ENCODE results near the gene ONECUT1.

ONECUT1 gene

GRCh38 chr15:52789008-52789600 is 1.0 kb downstream of the ONECUT1 start:
- TF ChIP-seq GATA2 (IDR thresholded peaks at IDR 0.05; ENCODE audit: low read depth, low read length) = no peak
- no peak for TF ChIP-seq GATA3 (IDR thresholded peaks at IDR 0.05; ENCODE audit: low read depth, low read length)

DNA sequence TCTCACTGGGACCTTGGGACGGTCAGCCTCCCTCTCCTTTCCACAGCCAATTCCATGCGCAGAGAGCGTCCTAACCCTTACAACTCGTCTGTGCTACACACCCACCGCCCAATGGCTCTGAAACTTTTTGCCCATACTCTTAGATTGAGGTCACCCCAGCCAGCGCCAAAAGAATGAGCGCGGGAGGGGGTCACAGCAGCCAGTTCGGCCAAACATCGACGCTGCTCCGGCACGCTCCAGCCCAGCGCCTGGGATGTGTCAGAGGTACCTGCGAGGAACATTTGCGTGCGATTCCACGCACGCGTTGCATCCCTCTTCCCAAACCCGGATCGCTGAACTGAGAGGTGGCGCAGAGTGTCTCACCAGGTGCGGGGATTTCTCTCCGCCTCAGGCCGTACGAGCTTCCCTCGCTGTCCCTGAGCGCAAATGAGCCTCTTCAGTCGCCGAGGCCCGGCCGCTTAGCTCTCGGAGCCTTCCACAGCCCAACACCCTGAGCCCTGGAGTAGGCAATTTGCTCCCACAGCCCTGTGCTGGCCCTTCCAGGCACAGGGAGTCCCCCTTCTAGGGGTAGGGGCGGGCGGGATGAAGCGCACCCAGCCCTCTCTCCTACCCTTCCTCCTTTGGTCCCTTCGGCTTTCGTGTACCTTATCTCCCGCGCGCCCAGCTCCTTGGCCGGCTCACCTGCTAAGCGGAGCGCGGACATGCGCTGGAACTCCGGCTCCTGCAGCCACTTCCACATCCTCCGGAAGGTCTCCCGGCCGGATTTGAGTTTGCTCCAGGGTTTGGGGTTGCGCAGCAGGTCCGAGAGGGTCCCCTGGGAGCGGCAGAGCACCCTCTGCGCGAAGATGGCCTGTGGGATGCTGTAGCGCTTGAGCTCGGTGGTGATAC is 1.8 kb downstream of the ONECUT1 start:
- no peak for TF ChIP-seq GATA2 (IDR thresholded peaks at IDR 0.05; ENCODE audit: low read depth, low read length)
- no peak for TF ChIP-seq GATA3 (IDR thresholded peaks at IDR 0.05; ENCODE audit: low read depth, low read length)

- TF ChIP-seq GATA2 (IDR thresholded peaks at IDR 0.05; ENCODE audit: low read depth, low read length) (no peak), GATA3 (IDR thresholded peaks at IDR 0.05; ENCODE audit: low read depth, low read length) (no peak)
These were observed 2.5 kb downstream of the ONECUT1 start for GRCh38 chr15:52787549-52788098.

- no peak for TF ChIP-seq GATA2 (IDR thresholded peaks at IDR 0.05; ENCODE audit: low read depth, low read length)
These were observed 3.0 kb downstream of the ONECUT1 start for GRCh38 chr15:52787123-52787503.

DNA sequence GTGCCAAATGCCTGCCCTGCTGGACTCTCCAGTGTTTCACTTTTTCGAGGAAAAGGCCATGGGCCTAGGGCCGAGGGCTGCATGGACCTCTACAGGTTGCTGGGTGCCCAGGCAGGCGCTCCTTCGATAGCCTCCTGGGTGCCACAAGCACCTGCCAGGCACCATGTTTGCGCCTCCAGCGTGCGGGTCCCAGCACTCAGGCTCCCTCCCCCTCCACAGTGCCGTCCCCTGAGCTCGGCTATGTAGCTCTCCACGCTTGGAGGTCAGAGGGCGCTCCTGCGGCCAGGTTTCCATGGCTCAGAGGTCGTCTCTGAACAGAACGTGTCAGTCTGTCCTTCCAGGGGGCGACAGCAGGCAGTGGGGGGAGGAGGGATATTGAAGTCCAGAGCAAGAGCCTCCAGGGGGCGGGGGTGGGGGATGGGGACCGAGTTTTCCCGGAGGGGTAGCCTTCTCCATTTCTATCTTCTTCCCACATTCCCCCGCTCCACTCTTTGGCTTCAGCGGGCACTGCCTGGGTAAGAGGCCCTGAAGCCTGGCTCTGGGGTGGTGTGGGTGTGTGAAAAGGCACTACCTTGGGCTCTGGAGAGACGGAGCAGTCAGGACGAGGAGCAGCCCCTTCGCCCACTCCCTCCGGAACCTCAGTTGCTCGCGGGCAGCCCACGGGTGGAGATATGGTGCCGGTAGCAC is 3.6 kb downstream of the ONECUT1 start:
- TF ChIP-seq GATA2 (IDR thresholded peaks at IDR 0.05; ENCODE audit: low read depth, low read length) = no peak
- no peak for TF ChIP-seq GATA3 (IDR thresholded peaks at IDR 0.05; ENCODE audit: low read depth, low read length)

DNA sequence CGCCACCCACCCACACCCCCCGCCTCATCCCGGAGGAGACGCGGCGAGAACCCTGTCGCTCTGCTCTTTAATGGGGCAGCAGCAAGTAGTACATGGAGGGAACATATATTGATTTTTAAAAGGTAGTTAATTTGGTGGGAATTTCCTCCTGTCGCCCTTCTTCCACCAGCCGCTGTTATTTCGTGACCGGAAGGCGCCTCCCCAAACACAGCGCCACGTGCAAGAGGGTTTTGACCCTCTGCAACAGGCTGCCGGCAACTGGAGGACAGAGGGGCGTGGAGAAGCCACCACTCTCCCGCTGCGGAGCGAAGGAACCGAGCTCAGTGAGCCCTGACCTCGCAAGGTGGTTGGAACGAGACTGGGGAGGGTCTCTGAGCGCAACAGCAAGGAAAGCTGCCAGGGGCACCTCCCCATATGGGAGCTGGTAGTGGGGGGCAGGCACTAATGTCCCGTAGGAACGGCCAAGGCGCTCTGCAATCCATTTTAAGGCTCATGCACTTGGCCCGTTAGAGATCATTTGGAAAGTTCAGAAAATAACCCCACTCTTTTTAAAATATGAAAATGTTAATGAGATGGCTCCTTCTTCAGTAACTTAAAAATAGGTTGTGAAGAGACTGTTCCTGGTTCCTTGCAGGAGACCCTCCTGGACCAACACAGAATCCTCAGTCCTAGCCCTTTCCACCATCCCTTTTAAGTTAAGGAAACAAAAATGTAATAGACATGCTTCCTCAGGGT is 4.3 kb downstream of the ONECUT1 start:
- TF ChIP-seq GATA2 (IDR thresholded peaks at IDR 0.05; ENCODE audit: low read depth, low read length) (no peak), GATA3 (IDR thresholded peaks at IDR 0.05; ENCODE audit: low read depth, low read length) (no peak)

DNA sequence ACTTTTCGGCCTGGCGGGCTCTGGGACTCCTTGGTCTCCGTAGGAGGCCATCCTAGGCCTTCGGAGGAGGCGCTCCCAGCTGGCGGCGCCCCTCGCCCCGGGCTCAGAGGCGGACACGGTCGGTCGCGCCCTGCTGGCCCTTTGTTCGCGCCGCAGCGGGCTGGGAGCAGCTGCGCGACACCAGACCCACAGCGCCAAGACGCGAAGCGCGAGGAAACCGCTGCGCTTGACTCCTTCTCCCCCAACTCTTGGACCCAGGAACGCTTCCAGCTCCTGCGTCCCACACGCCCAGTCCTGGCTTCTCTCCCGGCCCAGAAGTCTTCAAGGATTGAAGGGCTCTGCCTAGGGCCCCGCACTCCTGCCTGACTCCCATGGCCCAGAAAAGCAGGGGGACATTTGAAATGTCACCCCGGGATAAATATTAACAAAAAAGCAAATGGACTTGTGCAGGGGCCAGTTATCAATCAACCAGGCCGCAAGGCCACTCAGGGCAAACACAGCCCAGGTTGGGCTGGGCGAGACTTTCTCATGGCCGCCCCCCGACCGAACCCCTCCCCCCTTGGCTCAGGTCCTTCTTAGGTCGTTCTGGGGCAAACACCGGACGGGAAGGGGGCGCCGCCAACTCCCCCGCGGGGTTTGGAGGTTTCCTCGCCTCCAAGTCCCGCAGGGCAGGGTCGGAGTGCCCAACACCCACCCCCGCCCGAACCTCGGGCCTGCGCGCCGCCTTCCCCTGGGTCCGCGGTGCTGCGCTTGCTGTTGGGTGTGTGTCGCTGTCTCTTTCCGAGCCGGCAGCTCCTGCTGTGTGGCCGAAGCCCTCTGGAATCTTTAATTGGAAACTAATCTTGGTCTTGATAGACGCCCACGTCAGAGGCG is 5.1 kb downstream of the ONECUT1 start:
- no peak for TF ChIP-seq GATA3 (IDR thresholded peaks at IDR 0.05; ENCODE audit: low read depth, low read length)
- no peak for TF ChIP-seq GATA2 (IDR thresholded peaks at IDR 0.05; ENCODE audit: low read depth, low read length)

DNA sequence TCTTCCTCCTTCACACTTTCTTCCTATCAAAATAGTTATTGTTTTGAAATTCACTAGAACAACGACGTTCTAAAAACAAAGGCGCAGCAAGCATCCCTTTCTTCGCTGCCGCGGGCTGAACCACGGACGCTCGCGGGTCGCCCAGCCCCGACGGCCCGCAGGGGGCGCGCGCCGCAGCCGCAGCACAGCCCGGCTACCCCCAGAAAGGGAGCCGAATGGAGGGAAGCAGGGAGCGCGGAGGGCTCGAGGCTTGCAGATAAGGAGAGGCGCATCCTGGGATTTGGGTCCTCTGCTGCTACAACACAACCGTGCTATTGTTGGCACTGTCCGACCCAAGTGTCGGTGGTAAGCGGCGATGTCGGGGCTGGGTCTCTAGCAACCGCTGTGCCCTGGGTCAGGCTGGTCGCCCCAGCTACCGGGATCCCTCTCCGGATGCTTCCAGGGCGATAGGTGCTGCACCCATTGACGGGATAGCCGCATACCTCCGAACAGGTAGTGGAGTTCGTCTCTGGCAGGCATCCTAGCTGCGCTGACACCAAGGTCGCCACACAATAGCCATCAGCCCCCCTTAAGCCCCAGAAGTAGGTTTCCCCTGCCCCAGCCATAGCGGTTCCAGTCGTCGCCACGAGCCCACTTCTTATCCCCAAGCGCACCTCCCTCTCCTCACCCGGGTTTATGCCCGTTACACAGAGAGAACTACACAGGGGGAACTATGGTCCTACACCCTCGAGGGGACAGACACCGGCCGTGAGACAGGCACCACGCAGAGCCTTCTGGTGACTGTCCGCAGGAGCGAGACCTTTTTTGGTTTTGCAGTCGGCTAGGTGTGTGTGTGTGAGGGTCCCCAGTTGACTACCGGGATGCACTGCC is 6.0 kb downstream of the ONECUT1 start:
- TF ChIP-seq GATA2 (IDR thresholded peaks at IDR 0.05; ENCODE audit: low read depth, low read length) (no peak), GATA3 (IDR thresholded peaks at IDR 0.05; ENCODE audit: low read depth, low read length) (no peak)

DNA sequence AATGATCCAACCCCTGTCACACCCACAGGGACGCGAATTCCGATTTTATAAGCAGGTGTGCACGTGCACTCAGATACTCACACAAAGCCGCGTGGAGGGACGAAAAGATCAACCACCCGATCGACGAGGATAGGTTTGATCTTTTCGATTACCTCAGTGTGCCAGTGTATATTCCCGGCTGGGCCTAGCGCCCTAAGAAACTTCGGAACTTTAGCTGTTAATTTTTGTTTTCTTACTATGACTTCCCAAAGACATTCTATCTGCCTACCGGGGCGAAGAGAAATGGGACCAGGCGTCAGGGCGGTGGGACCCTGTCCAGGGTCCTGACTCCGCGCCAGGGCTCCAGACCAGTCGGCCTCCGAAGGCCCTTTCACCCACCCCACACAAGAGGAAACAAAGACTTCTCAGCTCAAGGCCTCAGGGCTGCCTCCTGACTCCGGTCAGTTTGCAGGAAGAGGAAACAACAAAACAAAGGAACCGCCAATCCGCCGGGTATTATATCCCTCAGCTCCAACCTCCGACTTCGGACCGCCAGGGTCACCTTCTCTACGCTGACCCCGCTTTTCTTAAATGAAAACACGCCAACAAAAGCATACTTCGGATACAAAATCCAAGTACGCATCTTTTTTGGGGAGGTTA is 6.8 kb downstream of the ONECUT1 start:
- no peak for TF ChIP-seq GATA2 (IDR thresholded peaks at IDR 0.05; ENCODE audit: low read depth, low read length)
- no peak for TF ChIP-seq GATA3 (IDR thresholded peaks at IDR 0.05; ENCODE audit: low read depth, low read length)

- TF ChIP-seq GATA3 (IDR thresholded peaks at IDR 0.05; ENCODE audit: low read depth, low read length) (no peak), GATA2 (IDR thresholded peaks at IDR 0.05; ENCODE audit: low read depth, low read length) (no peak)
These were observed 7.6 kb downstream of the ONECUT1 start for GRCh38 chr15:52782514-52782913.

DNA sequence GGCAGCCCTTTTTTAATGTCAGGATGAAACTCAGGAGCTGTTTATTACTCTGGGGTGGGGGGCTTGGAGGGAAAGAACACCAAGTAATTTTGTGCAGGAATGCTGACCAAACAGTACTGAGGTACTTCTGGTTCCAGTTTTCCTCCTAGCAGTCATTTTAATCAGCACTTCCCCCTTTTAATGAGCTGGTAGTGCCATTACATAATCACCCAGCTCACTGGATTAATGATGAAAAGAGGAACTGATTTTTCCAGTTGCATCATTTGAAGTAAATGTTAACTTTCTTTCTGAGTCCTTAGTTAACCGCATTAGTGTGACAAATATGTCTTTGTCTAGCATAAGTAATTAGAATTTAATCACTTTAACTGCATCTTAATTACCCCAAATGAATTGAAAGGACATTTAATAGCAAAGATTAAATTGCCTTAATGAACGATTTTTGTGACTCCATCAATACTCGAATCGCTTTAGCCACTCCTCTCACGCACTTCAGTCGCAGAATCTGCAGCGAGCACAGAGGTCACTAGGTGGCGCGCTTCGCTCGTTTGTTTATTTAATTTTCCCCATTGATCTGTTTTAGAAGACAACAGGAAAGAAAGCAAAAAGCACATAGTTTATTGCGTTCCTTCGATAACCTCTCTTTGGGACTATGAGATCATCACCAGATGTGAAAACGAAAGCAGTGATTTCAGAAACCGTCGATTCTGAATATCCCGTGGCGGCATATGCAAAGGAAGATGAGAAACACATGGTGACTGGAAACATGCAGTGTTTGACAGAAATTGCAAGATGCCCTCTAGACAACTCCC is 9.8 kb downstream of the ONECUT1 start:
- TF ChIP-seq GATA3 (IDR thresholded peaks at IDR 0.05; ENCODE audit: low read depth, low read length) (no peak), GATA2 (IDR thresholded peaks at IDR 0.05; ENCODE audit: low read depth, low read length) (no peak)
